ENCODE data around the gene PLAC1. TPM values are rescaled to one million over a fixed set of nuclear protein-coding genes. Genes with fewer than 3 reads are reported as not detected.

PLAC1 gene
- total and polyA plus RNA-seq, 11 donors, result 0.62 TPM; not detected in 10

- ATAC-seq (no peak), DNase-seq (no peak)
- peaks cover 0 to 24% (median 0%) of the 10 kb centered on the region in 9 donors for H3K27me3 ChIP-seq
- H3K4me3 ChIP-seq, result no peak overlapping the region
- TF ChIP-seq POLR2A (IDR thresholded peaks at IDR 0.05), result no peak
- TF ChIP-seq CTCF (IDR thresholded peaks at IDR 0.05), result no peak
- H3K36me3 ChIP-seq, result no peaks in the 10 kb centered on the region
- intact Hi-C loops (cut with DNase I), result no loop called here
- peaks cover 0 to 21% (median 0%) of the 10 kb centered on the region in 12 donors for H3K4me1 ChIP-seq
- no peak overlapping the region for H3K27ac ChIP-seq
- 63 to 96% (median 75%) methylated on average over 1 of the region's 1 CpG for WGBS, 4 donors
- H3K9me3 ChIP-seq, result no peaks in the 10 kb centered on the region
These were observed 421 bp upstream of the PLAC1 start for GRCh38 chrX:134658760-134659023.

GRCh38 chrX:134654398-134655012 lies 3.8 kb downstream of the PLAC1 start:
- peak in 1 of 4 donors; percentile 52 for ATAC-seq
- 43 to 69% (median 59%) methylated on average over 3 of the region's 3 CpGs for WGBS, 4 donors

DNA sequence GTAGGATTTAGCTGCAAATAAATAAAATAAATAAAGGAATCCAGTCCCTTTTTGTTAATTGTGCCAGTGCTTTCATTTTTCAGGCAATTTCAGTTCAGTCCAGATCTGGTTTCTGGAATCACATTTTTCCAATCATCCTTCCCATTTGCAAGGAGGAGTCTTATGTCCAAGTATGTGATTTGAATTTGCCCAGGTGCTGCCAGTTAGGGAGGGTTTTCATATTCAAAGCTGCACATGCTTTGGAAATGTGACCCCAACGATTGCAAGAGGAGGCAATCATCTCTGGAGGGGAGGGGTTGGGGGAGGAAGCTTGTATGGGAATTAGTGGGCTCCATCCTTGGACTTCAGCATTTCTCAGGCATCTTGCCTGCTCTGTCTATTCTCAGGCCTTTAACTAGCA lies 4.4 kb downstream of the PLAC1 start:
- H3K27ac ChIP-seq, result no peak overlapping the region
- DNase-seq, result no peak
- H3K27me3 ChIP-seq, result peaks cover 0 to 12% (median 0%) of the 10 kb centered on the region in 9 donors
- H3K4me3 ChIP-seq, result no peak overlapping the region
- no peaks in the 10 kb centered on the region for H3K4me1 ChIP-seq
- no peaks in the 10 kb centered on the region for H3K9me3 ChIP-seq
- ATAC-seq, result no peak
- WGBS, 4 donors, result 35 to 77% (median 60%) methylated on average over 1 of the region's 1 CpG
- H3K36me3 ChIP-seq, result no peaks in the 10 kb centered on the region
- TF ChIP-seq POLR2A (IDR thresholded peaks at IDR 0.05), result no peak
- TF ChIP-seq CTCF (IDR thresholded peaks at IDR 0.05), result no peak
- intact Hi-C loops (cut with DNase I), result no loop called here

More at GRCh38 chrX:134654398-134655012, 3.8 kb downstream of the PLAC1 start:
- TF ChIP-seq CTCF (IDR thresholded peaks at IDR 0.05), result no peak
- intact Hi-C loops (cut with DNase I), result no loop called here
- Histone ChIP-seq H3K27ac (no peak overlapping the region), H3K36me3 (no peaks in the 10 kb centered on the region), H3K4me1 (no peaks in the 10 kb centered on the region), H3K4me3 (no peak overlapping the region), H3K27me3 (peaks cover 0 to 10% (median 0%) of the 10 kb centered on the region in 9 donors), H3K9me3 (no peaks in the 10 kb centered on the region)
- DNase-seq, result no peak

DNA sequence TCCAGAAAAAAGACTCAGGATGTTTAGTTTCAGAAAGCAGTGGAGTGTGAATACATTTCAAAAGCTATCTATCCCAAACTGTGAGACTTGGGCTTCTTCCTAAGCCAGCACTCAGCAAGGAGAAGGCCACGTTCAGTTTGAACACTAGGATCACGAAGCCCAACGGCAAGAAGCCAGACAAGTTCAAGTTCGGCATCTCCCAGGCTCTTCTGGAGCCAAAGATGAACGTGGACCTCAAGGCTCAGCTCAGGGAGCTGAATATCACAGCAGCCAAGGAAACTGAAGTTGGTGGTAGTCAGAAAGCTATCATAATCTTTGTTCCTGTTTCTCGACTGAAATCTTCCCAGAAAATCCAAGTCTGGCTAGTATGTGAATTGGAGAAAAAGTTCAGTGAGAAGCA lies 7.6 kb downstream of the PLAC1 start:
- H3K27ac ChIP-seq, result no peak overlapping the region
- no peaks in the 10 kb centered on the region for H3K9me3 ChIP-seq
- TF ChIP-seq CTCF (IDR thresholded peaks at IDR 0.05) (no peak), POLR2A (IDR thresholded peaks at IDR 0.05) (no peak)
- no peaks in the 10 kb centered on the region for H3K4me1 ChIP-seq
- no peak for DNase-seq
- no peak for ATAC-seq
- intact Hi-C loops (cut with DNase I), result no loop called here
- H3K27me3 ChIP-seq, result peaks cover 0 to 8% (median 0%) of the 10 kb centered on the region in 9 donors
- H3K36me3 ChIP-seq, result no peaks in the 10 kb centered on the region
- WGBS, 4 donors, result 65 to 79% (median 72%) methylated on average over 6 of the region's 6 CpGs
- H3K4me3 ChIP-seq, result no peak overlapping the region
